HCT116 (cell line): ENCODE data around the gene PHYHIPL.

Experiments used
- CTCF ChIP-seq, 3 experiments: fragments of 200-600 bp in 1 of 3; sonication (generic) in 1 of 3; IDR thresholded peaks in 2 of 3; conservative IDR thresholded peaks in 1 of 3; 2 replicates each; pipeline ENCODE4 v1.5.1; 2012 to 2017; ENCODE audit warnings: low read depth in 2 of 3, low read length in 2 of 3, antibody characterized with exemption in 1 of 3, borderline replicate concordance in 1 of 3, control low read depth in 1 of 3, mild to moderate bottlenecking in 1 of 3, mixed read lengths in 1 of 3, mixed run types in 1 of 3, moderate library complexity in 1 of 3; ENCODE audit not compliant: insufficient read depth in 1 of 3
- EZH2 ChIP-seq: fragments of 200-600 bp; sonication (generic); IDR thresholded peaks from 2 replicates; pipeline ENCODE4 v1.6.1; 2017; ENCODE audit warnings: antibody characterized with exemption, mixed run types
- POLR2A ChIP-seq: IDR thresholded peaks from 2 replicates; pipeline ENCODE4 v1.7.0; 2011; ENCODE audit warnings: borderline replicate concordance; ENCODE audit not compliant: insufficient read depth, insufficient read length; ENCODE audit errors: extremely low read depth
- SIN3A ChIP-seq: IDR thresholded peaks from 2 replicates; pipeline ENCODE4 v1.6.1; 2012; ENCODE audit warnings: low read depth
- ZBTB33 ChIP-seq: IDR thresholded peaks from 2 replicates; pipeline ENCODE4 v1.6.1; 2011; ENCODE audit warnings: mild to moderate bottlenecking, low read length, moderate library complexity; ENCODE audit not compliant: insufficient replicate concordance; ENCODE audit errors: extremely low read depth

GRCh38 chr10:59287587-59288255 lies 111.3 kb downstream of the PHYHIPL start:
- no peak for TF ChIP-seq CTCF (IDR thresholded peaks at IDR 0.05 in 2 of 3, conservative IDR thresholded peaks at IDR 0.05 in 1 of 3; ENCODE audit: borderline replicate concordance in 1 of 3, insufficient read depth in 1 of 3, low read depth in 2 of 3, low read length in 2 of 3)
- TF ChIP-seq EZH2, result no peak
- TF ChIP-seq ZBTB33, result no peak
- TF ChIP-seq POLR2A, result no peak
- TF ChIP-seq SIN3A, result no peak
